DMS114 treated with DMSO at 0.1 percent for 48 hours (cell line): ENCODE results near the gene NTRK2.
"Not testable (repeated sequence)": the region's sequence is repeated elsewhere in the genome, so short reads cannot be mapped to it uniquely, and the experiment has no call there.

Experiments
- DNase-seq: peaks from one replicate; lab custom pipeline; 2025; ENCODE audit not compliant: unreplicated experiment; lab: John Stamatoyannopoulos, UW

The NTRK2 gene

GRCh38 chr9:85054017-85054416, 384.5 kb downstream of the NTRK2 start:
- no peak for DNase-seq

- DNase-seq: no peak
These were observed 386.1 kb downstream of the NTRK2 start for GRCh38 chr9:85055506-85056202.

DNA sequence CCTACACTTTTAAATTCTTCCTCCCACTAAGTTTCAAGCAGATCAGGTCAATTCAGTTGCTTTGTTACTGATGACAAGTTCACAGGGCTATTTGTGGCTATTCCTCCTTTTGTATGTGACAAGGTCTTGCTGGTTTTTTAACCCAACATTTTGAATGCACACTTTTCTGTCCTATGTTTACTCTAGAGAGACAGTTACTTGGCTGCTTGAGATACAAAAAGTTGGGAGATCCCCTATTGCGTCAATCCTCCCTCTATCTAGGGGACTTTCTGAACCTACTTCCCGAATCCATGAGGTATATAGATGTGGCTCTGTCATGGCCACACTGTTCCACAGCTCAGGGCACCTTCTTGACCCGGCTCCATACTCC, 386.7 kb downstream of the NTRK2 start:
- no peak for DNase-seq

- DNase-seq: no peak
These were observed 392.4 kb downstream of the NTRK2 start for GRCh38 chr9:85061969-85062368.

GRCh38 chr9:85062385-85063022, 393.0 kb downstream of the NTRK2 start:
- no peak for DNase-seq

GRCh38 chr9:85064811-85065371, 395.4 kb downstream of the NTRK2 start:
- DNase-seq: no peak

GRCh38 chr9:85067792-85068191, 398.3 kb downstream of the NTRK2 start:
- no peak for DNase-seq

GRCh38 chr9:85069421-85069820, 399.9 kb downstream of the NTRK2 start:
- not testable (repeated sequence) for DNase-seq
